SK-N-SH treated with all-trans-retinoic acid at 6 μM for 48 hours (cell line): Measurements from ENCODE around the gene MTUS2.

Experiments used
- BACH2 ChIP-seq: fragments of 250-450 bp; sonication (Bioruptor Pico); IDR thresholded peaks from 2 replicates; pipeline ENCODE4 v1.9.0; 2021; ENCODE audit warnings: mild to moderate bottlenecking, borderline replicate concordance
- CSRNP3 ChIP-seq: fragments of 250-450 bp; sonication (Bioruptor Pico); IDR thresholded peaks from 2 replicates; pipeline ENCODE4 v1.5.1; 2021; ENCODE audit warnings: mild to moderate bottlenecking, moderate library complexity
- GLIS3 ChIP-seq: fragments of 250-450 bp; sonication (Bioruptor Pico); IDR thresholded peaks from 2 replicates; pipeline ENCODE4 v1.5.0; 2020; ENCODE audit warnings: mild to moderate bottlenecking, moderate library complexity
- PATZ1 ChIP-seq: fragments of 250-450 bp; sonication (Bioruptor Pico); IDR thresholded peaks from 2 replicates; pipeline ENCODE4 v1.8.0; 2020; ENCODE audit warnings: mild to moderate bottlenecking, moderate library complexity, borderline replicate concordance
- TSHZ2 ChIP-seq: fragments of 250-450 bp; sonication (Bioruptor Pico); IDR thresholded peaks from 2 replicates; pipeline ENCODE4 v1.5.0; 2020; ENCODE audit warnings: mild to moderate bottlenecking, moderate library complexity
- ZFP3 ChIP-seq: fragments of 250-450 bp; sonication (Bioruptor Pico); IDR thresholded peaks from 2 replicates; pipeline ENCODE4 v1.5.0; 2020; ENCODE audit warnings: mild to moderate bottlenecking, moderate library complexity
- ZFP30 ChIP-seq: fragments of 450-650 bp; formaldehyde crosslinking; IDR thresholded peaks from 2 replicates; pipeline ENCODE4 v1.5.0; 2022; ENCODE audit warnings: mild to moderate bottlenecking, moderate library complexity
- ZNF70 ChIP-seq: fragments of 450-650 bp; formaldehyde crosslinking; IDR thresholded peaks from 2 replicates; pipeline ENCODE4 v1.5.0; 2020; ENCODE audit warnings: mild to moderate bottlenecking, moderate library complexity
- ZNF8 ChIP-seq: fragments of 450-650 bp; formaldehyde crosslinking; IDR thresholded peaks from 2 replicates; pipeline ENCODE4 v1.5.0; 2020; ENCODE audit warnings: mild to moderate bottlenecking, moderate library complexity

GRCh38 chr13:29539856-29540255 lies 719.7 kb downstream of the MTUS2 start:
- no peak for TF ChIP-seq BACH2
- no peak for TF ChIP-seq ZFP3 (CRISPR knock-in tag)
- no peak for TF ChIP-seq PATZ1 (CRISPR knock-in tag)
- TF ChIP-seq ZNF8 (CRISPR knock-in tag), result no peak
- TF ChIP-seq GLIS3 (CRISPR knock-in tag), result no peak
- no peak for TF ChIP-seq ZNF70 (CRISPR knock-in tag)
- no peak for TF ChIP-seq TSHZ2 (CRISPR knock-in tag)
- no peak for TF ChIP-seq ZFP30 (CRISPR knock-in tag)
- TF ChIP-seq CSRNP3 (CRISPR knock-in tag), result no peak
